ENCODE results near the gene MRPL50. TPM values are rescaled to one million over a fixed set of nuclear protein-coding genes. Genes with fewer than 3 reads are reported as not detected.

The MRPL50 gene
- total and polyA plus RNA-seq, 9 of the 15 experiments (the other 6 are each of a cell fraction or from before 2014, with no cell fraction given) = 17.5 to 107 (median 37.4) TPM

DNA sequence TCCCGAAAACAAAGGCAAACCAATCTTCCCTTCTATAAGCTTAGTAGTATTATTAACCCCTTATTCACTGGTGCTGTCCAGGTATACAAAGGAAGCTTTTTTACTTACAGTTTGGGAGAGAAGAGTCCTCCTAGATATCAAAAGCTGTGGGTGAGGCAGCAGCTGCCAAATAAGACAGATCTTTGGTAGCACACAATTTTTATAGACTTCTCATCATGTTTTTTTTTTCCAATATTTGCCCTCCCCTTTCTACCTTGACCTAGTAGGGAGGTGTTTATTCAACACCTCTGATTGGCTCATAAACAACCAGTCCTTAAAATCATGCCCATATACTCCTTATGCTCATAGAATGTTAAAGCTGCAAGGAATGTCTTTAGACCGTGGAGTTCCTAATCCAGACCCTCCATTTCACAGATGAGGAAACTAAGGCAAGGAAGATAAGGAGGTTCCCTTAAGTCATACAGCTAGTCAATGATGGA is 37.2 kb upstream of the MRPL50 start, which contains the start of gene ALDOB:
ALDOB (minus strand) TSS at position 174 of the 479 bp plus-strand sequence. CDS start 4,887 bp downstream, outside the sequence.
- ChIA-PET POLR2A (interaction anchor here (0.6 kb wide), 1 partner anchor 102 kb away, joined by 5 read pairs; no protein-coding TSS in a partner anchor), CTCF (ENCODE audit: low intra/inter-chr PET ratio) (no interaction called here)
- Histone ChIP-seq H3K4me3 (no peak within 1 kb of the TSS), H3K27ac (ENCODE audit: extremely low read depth, low read depth, low read length) (no peak within 1 kb of the TSS), H3K9me3 (replicated peaks; ENCODE audit: control insufficient read depth, insufficient read depth, low read depth, low read length) (no peaks in the 10 kb centered on the region), H3K79me2 (ENCODE audit: control insufficient read depth, insufficient read depth, low read length) (no peaks in the 10 kb centered on the region), H3K4me2 (ENCODE audit: insufficient read depth, low read length) (no peak within 1 kb of the TSS), H3K27me3 (ENCODE audit: control insufficient read depth in 2 of 2, insufficient read depth in 2 of 2, low read length in 2 of 2) (peaks cover 5 to 11% of the 10 kb centered on the region in 2 experiments; a peak in 4 of 5 replicates), H3K9me1 (ENCODE audit: control insufficient read depth, insufficient read depth, low read length) (no peaks in the 10 kb centered on the region), H3K9ac (ENCODE audit: insufficient read depth in 1 of 2, low read depth in 2 of 2, low read length in 2 of 2) (no peak within 1 kb of the TSS), H3K36me3 (ENCODE audit: control insufficient read depth, insufficient read depth, low read length) (no peaks in the 10 kb centered on the region), H4K20me1 (replicated peaks; ENCODE audit: control insufficient read depth, insufficient read depth, low read length) (no peaks in the 10 kb centered on the region), H3K4me1 (replicated peaks in 1 of 2; ENCODE audit: control insufficient read depth in 2 of 2, insufficient read depth in 2 of 2, low read length in 2 of 2) (no peaks in the 10 kb centered on the region), H2AFZ (ENCODE audit: low read depth, low read length) (no peak within 1 kb of the TSS)
- in situ Hi-C loops (cut with MboI) = no loop called here
- WGBS (ENCODE audit: insufficient coverage, low coverage, missing lambda C conversion rate) = 0% methylated on average over 2 of the region's 2 CpGs
- DNase-seq (ENCODE audit: extremely low read depth in 1 of 4, low spot score in 3 of 4) (no peak), ATAC-seq (no peak), FAIRE-seq (no peak)
- BruUV-seq (replicated peaks) = no TSS peak
- intact Hi-C loops (cut with micrococcal nuclease) = no loop called here
- TF ChIP-seq ILK (tag; IDR thresholded peaks at IDR 0.05; ENCODE audit: borderline replicate concordance, low read depth) = no peak
- TF ChIP-seq TEAD4 (IDR thresholded peaks at IDR 0.05; ENCODE audit: low read length) = no peak
- no peak for TF ChIP-seq TEAD4 (CRISPR knock-in tag; IDR thresholded peaks at IDR 0.05; ENCODE audit: borderline replicate concordance)
- TF ChIP-seq DEAF1 (CRISPR knock-in tag; IDR thresholded peaks at IDR 0.05) = no peak
- TF ChIP-seq TAF15 (IDR thresholded peaks at IDR 0.05; ENCODE audit: low read depth, low read length) = no peak

Measured in K562 (cell line).